GM18907 (cell line): ENCODE results near the gene KCNN4.
"Not testable (repeated sequence)": the region's sequence is repeated elsewhere in the genome, so short reads cannot be mapped to it uniquely, and the experiment has no call there.

Source experiments
- ATAC-seq: cut with Tn5 transposase; IDR thresholded peaks from one replicate; pipeline ENCODE4 v1.9.1; 2021; ENCODE audit warnings: mild to moderate bottlenecking, moderate library complexity; ENCODE audit not compliant: unreplicated experiment

The KCNN4 gene

GRCh38 chr19:43780706-43781525, at the start of gene KCNN4:
TSS of gene KCNN4 (minus strand) at chr19:43780973. CDS start at chr19:43780861, 112 bp downstream.
- ATAC-seq = peak; percentile 39

GRCh38 chr19:43826787-43827754, 46.3 kb upstream of the KCNN4 start, which contains the start of gene ZNF283:
TSS of gene ZNF283 (plus strand) at chr19:43827321. CDS start at chr19:43833505, 6,184 bp downstream.
- ATAC-seq = peak; percentile 92

DNA sequence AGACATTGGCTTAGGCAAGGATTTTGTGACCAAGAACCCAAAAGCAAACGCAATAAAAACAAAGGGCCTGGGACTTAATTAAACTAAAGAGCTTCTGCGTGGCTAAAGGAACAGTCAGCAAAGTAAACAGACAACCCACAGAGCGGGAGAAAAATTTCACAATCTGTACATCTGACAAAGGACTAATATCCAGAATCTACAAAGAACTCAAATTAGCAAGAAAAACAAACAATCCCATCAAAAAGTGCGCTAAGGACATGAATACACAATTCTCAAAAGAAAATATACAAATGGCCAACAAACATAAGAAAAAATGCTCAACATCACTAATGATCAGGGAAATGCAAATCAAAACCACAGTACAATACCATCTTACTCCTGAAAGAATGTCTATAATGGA, 43.8 kb upstream of the KCNN4 start:
- not testable (repeated sequence) for ATAC-seq

DNA sequence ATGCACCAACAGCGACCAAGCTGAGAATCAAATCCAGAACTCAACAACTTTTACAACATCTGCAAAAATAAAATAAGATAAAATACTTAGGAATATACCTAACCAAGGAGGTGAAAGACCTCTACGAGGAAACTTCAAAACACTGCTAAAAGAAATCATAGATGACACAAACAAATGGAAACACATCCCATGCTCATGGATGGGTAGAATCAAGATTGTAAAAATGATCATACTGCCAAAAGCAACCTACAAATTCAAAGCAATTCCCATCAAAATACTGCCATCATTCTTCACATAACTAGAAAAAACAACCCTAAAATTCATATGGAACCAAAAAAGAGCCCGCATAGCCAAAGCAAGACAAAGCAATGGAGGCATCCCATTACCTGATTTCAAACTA, 43.1 kb upstream of the KCNN4 start:
- ATAC-seq = not testable (repeated sequence)

GRCh38 chr19:43820884-43821215, 40.1 kb upstream of the KCNN4 start:
- no peak for ATAC-seq

GRCh38 chr19:43820098-43820883, 39.5 kb upstream of the KCNN4 start:
- no peak for ATAC-seq

DNA sequence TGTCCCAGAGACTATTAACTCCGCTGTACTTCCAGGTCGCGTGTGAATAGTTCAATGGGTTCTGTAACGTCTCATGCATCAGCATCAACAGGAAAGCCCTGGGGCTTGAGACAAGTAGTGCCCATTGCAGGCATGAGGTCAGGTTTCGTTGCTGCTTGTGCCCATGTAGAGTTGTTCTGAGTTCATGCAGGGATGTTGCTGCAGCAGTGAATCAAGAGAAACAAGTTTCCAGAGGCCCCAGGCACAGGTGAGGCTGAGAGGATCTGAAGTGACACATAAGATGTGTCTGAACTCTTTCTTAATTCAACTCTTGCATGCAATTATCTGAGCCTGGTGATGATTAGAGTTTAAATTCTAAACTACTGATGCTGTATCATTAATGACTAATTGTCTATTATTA, 37.7 kb upstream of the KCNN4 start:
- no peak for ATAC-seq

GRCh38 chr19:43817454-43817853, 36.7 kb upstream of the KCNN4 start:
- not testable (repeated sequence) for ATAC-seq

DNA sequence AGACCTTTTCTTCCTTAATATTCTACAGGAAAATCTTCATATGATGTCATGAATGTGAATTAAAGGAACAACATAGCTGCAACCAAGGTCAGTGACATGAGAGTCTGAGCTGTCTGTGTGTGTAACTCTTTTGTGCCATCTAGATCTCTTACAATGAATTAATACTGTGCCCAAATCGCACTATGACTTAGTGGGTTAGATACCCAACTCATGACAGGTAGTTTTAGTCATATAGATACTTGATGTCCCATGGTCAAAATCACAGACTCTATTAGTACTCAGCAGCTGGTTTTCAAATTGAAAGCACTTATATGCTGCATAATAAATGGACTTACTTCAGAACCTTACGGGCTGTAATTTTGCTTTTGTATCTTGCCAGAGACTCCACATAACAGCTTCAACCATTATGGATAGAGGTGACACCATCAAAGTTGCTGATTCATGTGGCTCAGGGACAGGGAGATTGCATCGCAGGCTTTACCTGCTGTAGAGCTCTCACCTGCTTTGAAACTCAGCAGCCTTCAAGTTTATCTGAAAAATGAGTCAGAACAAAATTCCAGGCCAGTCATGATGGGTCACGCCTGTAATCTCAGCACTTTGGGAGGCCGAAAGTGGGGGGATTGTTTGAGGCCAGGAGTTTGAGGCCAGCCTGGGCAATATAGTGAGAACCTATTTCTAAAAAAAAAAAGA, 34.0 kb upstream of the KCNN4 start:
- ATAC-seq = no peak

- ATAC-seq = no peak
Observed at GRCh38 chr19:43812688-43813087, 31.9 kb upstream of the KCNN4 start.

GRCh38 chr19:43812259-43812658, 31.5 kb upstream of the KCNN4 start:
- ATAC-seq = no peak

GRCh38 chr19:43811837-43812236, 31.1 kb upstream of the KCNN4 start:
- no peak for ATAC-seq

DNA sequence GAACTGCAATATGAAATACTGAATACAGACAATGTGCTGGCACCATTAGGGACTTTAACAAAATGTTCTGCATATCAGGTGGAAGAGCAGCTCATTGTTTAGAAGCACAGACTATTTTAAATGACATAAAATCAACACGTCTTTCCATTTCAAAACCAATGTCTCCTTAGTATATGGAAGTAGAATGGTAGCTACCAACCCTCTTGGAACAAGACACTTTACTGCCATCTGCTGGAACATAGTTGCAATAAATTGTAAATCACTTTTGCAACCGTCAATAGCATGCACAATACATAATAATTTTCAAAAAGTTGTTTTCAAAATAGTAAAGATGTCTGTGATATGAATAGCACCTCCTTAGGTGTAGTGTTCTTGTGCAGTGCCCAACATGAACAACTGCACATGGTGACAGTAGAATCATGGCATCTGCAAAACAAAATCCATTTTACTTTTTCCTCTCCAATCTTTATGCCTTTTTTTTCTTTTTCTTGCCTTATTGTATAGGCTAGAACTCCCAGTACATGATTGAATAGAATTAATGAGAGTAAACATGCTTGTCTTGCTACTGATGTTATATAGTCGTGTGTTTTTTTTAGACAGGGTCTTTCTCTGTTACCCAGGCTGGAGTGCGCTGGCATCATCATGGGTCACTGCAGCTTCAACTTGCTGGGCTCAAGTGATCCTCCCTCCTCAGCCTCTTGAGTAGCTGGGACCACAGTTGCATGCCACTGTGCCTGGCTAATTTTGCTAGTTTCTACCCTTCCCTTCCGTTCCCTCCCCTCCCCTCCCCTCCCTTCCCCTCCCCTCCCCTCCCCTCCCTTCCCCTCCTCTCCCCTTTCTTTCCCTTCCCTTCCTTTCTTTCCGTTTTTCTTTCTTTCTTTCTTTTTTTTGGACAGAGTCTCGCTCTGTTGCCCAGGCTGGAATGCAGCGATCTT, 29.3 kb upstream of the KCNN4 start:
- no peak for ATAC-seq

DNA sequence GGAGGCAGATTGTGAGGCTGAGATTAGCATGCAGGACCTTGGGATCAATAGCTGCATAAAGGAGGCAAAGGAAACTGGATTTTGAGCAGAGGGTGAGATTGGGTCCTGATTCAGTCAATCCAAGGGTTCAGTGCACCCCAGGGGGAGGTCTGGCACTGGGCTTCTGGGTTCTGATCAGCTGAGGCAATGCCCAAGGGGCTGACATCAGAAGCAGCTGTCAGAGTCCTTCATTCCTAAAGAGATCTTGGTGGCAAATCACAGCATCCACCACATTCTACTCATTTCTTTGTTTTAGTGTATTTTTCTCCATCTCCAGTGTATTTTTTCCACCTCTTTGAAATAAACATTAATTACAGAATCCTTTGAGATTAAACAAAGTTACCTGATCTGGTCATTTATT, 26.9 kb upstream of the KCNN4 start:
- no peak for ATAC-seq

DNA sequence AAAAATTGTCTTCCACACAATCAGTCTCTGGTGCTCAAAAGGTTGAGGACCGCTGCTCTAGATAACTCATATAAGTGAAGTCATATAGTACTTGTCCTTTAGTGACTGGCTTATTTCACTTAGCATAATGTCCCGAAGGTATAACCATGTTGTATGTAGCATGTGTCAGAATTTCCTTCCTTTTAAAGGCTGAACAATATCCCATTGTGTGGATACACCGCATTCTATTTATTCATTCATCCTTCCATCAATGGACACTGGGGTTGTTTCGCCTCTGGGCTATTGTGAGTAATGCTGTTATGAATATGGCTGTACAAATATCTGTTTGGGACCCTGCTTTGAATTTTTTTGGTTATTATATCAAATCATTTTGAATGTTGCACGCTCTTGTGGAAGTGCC, 26.1 kb upstream of the KCNN4 start:
- no peak for ATAC-seq

DNA sequence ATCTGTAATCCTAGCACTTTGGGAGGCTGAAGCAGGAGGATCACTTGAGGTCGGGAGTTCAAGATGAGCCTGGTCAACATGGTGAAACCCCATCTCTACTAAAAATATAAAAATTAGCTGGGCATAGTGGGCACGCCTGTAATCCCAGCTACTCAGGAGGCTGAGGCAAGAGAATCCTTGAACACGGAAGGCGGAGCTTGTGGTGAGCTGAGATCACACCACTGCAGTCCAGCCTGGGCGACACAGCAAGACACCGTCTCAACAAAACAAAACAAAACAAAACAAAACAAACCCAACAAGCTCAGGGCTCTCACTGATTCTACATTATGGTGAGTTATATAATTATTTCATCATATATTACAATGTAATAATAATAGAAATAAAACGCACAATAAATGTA, 25.6 kb upstream of the KCNN4 start:
- not testable (repeated sequence) for ATAC-seq

GRCh38 chr19:43804432-43804831, 23.7 kb upstream of the KCNN4 start:
- no peak for ATAC-seq

DNA sequence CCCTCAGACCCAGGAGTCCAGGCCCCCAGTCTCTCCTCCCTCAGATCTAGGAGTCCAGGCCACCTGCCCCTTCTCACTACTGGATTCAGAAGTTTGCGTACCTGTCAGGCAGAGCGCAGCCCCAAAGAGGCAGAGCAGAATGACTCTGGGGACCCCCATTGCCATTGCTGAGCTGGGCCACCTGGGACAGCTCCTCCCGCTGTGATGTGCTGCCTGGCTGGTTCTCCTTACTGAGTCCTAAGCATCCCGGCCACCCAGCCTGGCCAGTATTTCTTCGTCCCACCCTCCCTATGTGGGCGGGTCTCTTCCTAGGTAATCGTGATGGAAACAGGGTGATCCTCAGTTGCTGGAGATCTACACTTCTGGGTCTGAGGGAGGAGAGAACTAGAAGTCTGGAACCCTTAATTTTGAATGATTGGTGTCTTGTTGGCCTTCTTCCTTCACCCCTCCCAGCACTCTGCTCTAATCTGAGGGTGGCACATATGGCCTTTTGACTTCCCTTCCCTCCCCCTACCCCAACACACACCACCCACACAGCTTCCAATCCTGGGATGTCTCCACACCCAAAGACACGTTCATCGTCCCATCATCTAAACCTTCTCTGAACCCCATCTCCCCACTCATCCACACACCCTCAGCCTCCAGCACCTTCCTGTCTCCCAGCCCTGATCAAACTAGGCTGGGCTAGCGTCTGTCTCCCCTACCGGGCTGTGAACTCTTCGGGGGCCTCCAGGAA, 21.6 kb upstream of the KCNN4 start, which contains the start of gene LYPD5:
LYPD5 (minus strand) TSS at position 232 of the 736 bp plus-strand sequence; CDS start at position 165, 67 bp downstream.
- no peak for ATAC-seq
